Raji (cell line): ENCODE results near the gene GPR17.

Source experiments
- POLR2A ChIP-seq: IDR thresholded peaks from 2 replicates; pipeline ENCODE4 v1.6.1; 2011; ENCODE audit warnings: low read depth, low read length, control low read depth; ENCODE audit not compliant: insufficient read depth

GPR17 gene

DNA sequence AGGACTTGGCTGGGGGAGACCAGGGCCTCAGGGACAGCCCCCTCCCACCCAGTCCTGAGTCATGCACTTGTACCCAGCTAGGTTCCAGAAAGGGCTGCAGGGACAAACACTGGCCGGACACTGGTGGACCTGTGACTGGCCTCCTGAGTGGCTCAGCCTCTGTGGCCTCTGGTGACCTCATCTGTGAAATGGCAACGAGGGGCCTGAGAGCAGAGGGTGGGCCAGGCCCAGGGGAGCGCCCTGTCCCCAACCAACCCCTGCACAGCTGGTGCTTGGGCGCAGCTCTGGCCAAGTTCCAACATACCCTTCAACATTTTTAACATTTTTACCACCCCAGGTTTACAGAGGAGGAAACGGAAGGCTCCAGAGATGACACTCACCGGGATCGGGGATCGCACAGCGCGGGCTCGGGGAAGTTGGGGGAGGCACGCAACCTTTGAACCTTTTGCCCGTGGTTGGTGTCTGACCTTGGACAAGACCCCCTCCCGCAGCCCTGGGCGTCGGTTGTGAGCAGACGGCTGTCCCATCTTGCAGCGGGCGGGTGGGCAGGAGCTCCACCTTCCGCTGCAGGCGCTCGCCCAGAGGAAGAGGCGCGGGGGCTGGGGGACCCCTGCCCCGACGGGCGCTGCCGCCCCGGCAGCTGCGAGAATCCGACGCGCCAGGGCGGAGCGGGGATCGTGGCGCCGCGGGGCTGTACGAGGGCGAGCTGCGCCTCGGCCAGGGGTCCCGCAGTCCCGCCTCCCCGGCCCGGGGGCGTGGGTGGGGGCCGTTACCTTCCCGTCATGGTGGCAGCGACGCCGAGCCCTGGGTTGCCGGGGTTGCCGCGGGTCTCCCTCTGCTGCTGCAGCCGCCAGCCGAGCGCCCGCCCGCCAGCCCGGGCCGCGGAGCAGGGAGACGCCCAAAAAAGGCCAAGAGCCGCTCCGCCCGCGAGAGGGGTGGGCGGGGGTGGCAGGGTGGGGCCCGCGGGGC is 28.6 kb downstream of the GPR17 start:
- no peak for TF ChIP-seq POLR2A

DNA sequence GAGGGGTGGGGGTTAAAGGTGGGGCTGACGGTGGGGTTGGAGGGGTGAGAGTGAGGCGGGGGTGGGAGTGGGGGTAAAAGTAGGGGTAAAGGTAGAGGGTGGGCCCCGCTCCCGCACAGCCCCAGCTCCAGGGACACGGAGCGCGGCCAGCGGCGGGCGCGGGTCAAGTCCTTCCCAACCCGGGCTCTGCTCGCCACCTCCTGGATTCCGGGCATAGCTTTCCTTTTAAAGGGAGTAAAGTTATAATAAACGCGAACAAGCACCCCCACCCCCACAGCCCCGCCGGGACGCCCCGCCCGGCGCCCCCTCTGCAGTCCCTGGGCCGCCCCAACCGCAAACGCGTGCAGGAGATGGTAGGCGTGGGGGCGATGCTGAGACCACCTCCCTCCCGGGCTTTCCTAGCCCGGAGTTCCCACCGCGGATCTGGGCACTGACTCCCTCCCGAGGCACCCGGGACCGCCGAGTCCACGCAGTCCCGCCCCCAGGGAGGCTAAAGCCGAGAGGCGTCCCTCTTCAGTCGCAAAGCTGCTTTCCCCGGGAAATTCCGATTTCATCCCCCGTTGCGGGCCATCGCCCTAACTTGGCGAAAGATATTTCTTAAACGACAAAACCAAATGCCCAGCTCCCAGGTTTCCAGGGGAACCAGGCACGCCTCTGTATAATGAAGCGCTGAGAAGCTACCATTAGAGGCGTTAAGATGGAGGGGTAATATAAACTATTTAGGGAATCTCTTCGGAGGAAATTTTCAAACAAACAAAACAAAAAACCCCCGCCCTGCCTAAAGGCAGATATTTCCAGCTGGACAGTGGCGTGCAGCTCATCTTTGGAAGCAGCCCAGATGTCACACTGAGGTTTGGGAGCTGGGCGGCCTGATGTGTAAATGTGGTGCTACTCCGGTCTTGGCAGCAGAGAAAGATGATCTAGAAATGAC is 29.6 kb downstream of the GPR17 start, which contains the start of gene LIMS2:
TSS of gene LIMS2 (minus strand) at position 200 of the 931 bp plus-strand sequence. CDS start 506 bp downstream, outside the sequence.
- TF ChIP-seq POLR2A, result no peak

DNA sequence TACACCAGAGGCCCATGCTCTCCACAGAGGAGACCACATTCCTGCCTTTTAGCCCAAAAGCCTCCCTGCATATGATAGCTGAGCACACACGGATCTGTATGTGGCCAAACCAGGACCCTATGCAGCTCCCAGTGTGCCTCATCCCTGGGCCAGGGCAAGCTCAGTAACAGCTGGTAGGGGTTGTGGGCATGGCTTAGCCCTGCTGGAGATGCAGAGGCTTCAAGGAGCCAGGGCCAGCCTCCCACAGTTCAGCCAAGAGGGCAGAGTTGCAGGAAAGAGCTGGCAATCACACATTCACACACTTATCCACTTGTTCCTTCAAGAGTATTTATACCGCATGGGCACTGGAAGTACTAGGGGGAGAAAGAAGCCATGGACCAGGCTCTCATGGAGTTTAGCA is 31.0 kb downstream of the GPR17 start:
- no peak for TF ChIP-seq POLR2A

DNA sequence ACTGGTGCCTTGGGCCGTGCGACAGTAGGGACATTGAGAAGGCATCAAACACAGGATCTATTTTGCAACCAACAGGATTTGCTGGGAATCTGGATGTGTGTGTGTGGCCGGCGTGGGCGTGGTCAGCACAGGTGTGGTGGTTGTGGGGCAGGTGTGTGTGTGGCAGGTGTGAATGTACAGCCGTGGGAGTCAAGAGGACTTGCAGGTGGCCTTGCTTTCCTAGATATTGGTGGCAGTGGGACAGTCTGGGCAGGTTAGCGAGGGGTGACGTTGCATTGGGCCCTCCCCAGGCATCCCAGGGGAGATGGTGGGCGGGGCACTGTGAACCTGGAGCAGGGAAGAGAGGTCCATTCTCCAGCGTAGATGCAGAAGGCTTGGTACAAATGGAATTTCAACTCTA is 32.6 kb downstream of the GPR17 start:
- TF ChIP-seq POLR2A, result no peak

DNA sequence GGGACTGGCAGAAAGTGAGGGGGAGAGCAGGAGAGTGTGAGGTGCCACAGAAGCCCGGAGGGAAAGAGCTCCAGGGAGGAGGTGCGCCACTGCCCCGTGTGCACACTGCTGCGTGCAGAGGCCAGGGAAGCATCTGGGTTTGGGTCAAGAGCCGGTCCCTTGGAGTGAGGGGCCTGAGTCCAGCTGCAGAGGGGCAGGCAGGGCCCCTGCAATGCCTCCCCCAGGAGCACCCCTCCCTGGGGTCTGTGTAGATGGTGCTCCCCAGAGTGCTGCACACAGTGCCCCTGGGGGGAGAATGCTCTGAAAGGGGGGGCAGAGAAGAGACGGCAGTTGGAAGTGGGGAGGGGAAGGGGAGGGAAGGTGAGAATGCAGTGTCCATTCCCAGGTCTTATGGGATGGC is 33.0 kb downstream of the GPR17 start:
- no peak for TF ChIP-seq POLR2A

DNA sequence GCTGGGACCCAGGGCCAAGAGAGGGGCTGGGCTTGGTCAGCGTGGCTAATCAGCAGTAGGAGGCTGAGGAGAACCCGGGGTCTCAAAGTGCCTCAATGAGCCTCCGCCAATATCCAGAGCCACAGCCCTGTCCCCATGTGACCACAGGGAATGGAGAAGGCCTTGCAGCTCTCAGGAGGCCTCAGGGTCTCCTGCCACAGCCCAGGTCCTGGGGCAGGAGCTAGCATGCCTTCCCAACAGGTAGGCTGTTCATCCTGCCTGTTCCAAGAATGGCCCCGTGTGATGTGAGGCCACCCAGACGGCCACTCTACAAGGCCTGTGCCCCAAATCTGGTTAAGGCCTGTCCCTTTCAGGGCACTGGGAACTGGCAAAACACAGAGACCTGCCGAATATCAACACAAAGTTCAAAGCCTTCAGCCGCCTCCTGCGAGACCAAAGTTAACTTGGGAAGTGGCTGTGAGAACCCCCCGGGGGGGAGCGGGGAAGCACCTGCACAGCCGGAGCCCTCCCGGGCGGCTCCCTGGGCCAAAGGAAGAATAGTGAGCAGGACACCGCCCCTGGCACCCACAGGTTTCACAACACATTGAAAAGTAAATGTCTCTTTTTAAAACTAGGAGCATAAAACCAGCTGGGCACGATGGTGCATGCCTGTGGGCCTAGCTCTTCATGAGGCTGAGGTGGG is 33.9 kb downstream of the GPR17 start:
- TF ChIP-seq POLR2A, result no peak

DNA sequence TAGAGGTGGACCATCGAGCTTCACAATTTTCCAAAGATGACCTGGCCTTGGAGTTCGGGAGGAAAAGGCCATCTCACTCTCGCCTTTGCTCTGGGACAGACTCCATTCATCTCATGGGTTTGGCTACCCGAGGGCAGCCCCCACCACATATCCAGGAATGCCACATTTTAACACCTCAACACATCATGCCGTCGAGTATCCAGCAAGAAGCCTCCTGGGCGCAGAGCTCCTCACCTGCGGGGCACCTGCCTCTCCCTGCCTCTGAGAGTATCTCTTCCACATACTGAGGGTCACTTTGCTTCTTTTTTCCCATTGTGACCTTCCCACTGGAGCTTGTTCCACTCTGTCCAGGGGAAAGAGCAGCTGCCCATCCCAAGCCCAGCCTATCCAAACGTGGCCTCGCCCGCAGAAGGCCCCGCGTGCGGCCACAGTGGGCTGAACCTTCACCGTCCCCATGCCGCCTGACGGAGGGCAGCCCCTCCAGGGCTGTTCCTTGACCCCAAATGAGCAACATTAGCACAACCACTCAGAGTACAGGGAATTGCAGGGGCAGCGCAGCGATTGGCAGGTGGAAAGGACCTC is 34.8 kb downstream of the GPR17 start:
- no peak for TF ChIP-seq POLR2A

DNA sequence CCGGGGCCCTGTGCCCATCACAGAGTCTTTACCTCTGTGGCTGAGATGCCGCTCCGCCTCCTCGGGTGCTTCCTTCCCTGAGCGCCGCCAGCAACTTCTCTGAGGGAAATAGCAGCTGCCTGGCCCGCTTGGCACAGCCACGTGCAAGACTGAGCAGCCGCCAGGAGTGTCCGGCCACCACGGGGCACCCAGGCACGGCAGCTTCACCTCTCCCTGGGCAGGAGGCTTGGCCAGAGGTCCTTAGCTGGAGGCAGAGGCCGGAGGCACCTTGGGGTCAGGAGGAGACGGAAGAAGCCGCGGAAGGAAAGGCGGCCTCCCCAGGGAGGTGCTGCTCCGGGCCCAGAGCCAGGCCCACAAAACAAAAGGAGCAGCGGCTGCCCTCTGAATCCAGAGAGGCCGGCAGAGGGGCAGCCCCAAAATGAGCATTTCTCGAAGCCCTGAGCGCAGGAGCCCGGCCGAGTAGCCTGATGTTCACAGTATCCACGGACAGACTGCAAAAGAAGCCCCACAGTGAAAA is 35.4 kb downstream of the GPR17 start:
- TF ChIP-seq POLR2A, result no peak

DNA sequence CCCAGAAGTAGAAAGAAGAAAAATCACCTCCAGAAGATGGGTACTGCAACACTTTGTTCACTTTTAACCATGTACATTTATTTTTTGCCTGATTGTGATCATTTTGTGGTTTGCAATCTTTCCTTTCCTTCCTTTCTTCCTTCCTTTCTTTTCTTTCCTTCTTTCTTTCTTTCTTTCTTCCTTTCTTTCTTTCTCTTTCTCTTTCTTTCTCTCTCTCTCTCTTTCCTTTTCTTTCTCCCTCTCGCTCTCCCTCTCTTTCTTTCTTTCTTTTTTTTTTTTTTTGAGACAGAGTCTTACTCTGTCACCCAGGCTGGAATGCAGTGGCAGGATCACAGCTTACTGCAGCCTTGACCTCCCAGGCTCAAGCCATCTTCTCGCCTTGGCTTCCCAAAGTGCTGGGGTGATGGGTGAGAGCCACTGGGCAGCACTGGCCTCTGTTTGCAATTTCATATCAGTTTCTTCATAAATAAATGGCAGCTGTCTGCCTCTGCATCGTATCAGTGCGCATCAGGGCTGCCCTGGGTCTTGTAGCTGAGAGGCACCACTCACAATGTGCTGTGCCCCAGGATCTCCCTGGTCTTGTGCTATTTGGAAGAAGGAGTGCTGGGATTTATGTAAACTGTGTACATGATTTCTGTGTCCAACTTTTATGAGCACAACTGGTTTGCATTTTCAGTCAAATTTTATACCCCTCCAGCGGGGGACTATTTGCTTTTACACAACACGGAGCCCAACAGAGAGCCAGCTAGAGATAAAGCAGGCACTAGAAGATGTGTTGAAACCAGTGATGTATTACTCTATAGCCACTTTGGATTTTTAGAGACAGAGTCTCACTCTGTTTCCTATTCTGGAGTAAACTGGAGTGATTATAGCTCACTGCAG is 36.3 kb downstream of the GPR17 start:
- TF ChIP-seq POLR2A, result no peak

DNA sequence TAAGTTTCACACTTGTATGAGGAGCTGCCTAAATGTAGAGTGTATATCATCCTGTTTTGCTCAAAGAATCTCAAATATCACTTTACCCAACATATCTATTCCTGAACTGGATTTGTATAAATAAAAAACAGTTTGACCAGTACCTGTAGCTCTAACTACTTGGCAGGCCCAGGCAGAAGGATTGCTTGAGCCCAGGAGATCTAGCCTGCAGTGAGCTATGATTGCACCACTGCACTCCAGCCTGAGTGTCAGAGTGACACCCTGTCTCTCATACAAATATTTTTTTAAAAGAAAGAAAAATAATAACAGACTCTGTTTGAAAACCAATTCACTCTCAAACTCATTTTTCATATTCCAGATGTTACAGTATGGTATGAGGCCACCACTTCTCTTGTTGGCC is 37.1 kb downstream of the GPR17 start:
- TF ChIP-seq POLR2A, result no peak

DNA sequence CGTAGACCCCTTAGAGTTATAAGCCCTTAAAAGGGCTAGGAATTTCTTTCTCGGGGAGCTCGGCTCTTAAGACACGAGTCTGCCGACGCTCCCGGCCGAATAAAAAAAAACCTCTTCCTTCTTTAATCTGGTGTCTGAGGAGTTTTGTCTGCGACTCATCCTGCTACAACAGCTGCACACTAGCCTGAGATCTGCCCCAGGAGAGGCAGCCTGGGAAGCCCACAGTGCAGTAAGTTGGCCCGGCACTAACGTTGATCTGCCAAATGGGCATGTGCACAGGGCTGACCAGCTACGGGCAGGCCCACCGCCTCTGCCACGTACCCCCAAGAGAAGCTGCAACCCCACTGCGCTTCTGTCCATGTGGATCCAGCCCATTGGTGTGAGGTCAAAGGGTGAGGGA is 37.8 kb downstream of the GPR17 start:
- TF ChIP-seq POLR2A, result no peak

DNA sequence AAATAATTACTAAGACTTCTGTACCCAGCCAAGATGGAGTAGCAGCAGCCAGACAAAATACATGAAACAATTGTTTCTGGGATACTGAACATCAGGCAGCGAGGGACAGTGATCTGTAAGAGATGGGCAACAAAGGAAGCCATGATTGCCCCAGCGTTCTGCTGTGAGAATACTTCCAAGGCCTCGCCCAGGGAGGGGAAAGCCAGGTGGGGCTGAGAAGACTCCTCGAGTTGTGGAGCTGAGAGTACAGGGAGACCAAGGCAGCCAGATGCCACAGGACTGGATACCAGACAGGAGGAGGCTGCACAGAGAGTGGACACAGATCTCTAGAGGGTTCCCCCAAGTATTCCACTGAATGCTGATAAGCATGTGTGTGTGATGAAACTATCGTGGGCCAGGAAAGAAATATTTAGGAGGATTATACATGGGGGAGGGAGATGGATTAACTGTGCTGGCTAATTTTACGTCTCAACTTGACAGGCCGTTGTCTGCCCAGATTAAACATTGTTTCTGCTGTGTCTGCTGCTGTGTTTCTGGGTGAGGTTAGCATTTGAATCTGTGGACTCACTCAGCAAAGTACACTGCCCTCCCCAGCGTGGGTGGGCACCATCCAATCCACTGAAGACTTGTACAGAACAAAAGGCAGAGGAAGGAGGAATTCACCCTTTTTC is 39.6 kb downstream of the GPR17 start:
- no peak for TF ChIP-seq POLR2A

DNA sequence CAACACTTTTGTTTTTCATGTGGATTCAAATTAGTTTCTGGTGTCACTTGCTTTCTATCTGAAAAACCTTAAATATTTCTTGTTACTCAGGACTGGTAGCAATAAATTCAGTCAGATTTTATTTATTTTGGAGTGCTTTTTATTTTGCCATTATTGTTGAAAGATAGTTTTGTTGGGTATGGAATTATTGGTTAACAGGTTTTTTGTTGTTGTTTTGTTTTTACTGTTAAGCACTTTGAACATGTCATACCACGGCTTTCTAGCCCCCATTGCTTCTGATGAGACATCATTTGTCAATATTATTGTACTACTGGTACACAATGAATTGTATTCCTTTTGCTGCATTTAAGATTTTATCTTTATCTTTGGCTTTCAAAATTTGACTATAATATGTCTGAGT is 42.5 kb downstream of the GPR17 start:
- TF ChIP-seq POLR2A, result no peak
